ENCODE measurements around the gene ACTN2. TPM values are rescaled to one million over a fixed set of nuclear protein-coding genes. Genes with fewer than 3 reads are reported as not detected.

The ACTN2 gene
- total RNA-seq, 2 experiments from 2014 or later: 0.11 to 0.18 TPM

DNA sequence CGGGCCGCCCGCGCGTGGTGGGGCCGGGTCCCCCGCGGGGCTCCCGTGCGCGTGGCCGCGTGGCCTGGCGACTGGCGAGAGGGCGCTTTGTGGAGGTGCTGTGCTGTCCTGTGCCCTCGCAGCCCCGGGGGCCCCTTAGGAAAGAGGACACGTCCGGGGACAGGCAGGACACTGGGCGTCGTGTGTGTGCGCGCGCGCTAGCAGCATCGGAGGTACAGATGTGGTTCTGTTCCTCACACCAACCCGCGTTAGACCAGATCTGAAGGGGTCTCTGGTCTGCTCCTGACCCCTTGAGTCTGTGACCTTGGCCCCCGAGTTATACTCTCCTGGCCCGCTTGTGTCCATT is 489 bp downstream of the ACTN2 start:
- intact Hi-C loops (cut with micrococcal nuclease): no loop called here
- no peak for DNase-seq
- Mint-ChIP-seq H3K27me3 (peaks cover 39% of the 10 kb centered on the region), H3K4me3 (no peak overlapping the region), H3K9me3 (peaks cover 3% of the 10 kb centered on the region), H3K4me1 (ENCODE audit: low read depth) (peaks cover 15% of the 10 kb centered on the region), H3K27ac (no peak overlapping the region), H3K36me3 (ENCODE audit: low read depth) (no peaks in the 10 kb centered on the region)
- TF ChIP-seq, protein P1, sequence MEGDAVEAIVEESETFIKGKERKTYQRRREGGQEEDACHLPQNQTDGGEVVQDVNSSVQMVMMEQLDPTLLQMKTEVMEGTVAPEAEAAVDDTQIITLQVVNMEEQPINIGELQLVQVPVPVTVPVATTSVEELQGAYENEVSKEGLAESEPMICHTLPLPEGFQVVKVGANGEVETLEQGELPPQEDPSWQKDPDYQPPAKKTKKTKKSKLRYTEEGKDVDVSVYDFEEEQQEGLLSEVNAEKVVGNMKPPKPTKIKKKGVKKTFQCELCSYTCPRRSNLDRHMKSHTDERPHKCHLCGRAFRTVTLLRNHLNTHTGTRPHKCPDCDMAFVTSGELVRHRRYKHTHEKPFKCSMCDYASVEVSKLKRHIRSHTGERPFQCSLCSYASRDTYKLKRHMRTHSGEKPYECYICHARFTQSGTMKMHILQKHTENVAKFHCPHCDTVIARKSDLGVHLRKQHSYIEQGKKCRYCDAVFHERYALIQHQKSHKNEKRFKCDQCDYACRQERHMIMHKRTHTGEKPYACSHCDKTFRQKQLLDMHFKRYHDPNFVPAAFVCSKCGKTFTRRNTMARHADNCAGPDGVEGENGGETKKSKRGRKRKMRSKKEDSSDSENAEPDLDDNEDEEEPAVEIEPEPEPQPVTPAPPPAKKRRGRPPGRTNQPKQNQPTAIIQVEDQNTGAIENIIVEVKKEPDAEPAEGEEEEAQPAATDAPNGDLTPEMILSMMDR (IDR thresholded peaks at IDR 0.05): no peak
- POLR2A ChIA-PET: no interaction called here
- CTCF ChIA-PET: interaction anchor here (0.9 kb wide), 1 partner anchor 73 kb away, joined by 3 read pairs; no protein-coding TSS in a partner anchor
- ATAC-seq: no peak

DNA sequence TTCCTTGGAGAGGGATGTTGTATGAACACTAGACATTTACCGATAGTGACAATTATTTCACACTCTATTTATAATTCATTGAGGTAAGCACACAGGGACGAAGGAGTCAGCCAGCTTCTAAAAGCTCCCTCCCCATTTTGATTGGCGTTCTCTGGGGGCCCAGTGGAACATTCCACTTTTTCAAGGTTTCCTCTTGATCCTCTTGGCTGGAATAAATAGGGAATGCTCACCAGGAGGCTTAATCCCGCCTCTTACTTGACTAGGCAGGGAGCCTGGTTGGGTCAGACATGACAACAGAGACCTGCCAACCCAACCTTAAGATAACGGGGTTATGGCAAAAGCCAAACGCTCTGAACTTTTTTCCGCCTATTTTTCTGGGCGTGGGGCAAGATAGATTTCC is 974 bp downstream of the ACTN2 start:
- ATAC-seq (no peak), DNase-seq (no peak)
- Mint-ChIP-seq H3K36me3 (ENCODE audit: low read depth) (no peaks in the 10 kb centered on the region), H3K4me3 (no peak overlapping the region), H3K4me1 (ENCODE audit: low read depth) (peaks cover 15% of the 10 kb centered on the region), H3K9me3 (peaks cover 3% of the 10 kb centered on the region), H3K27me3 (peaks cover 41% of the 10 kb centered on the region), H3K27ac (no peak overlapping the region)
- intact Hi-C loops (cut with micrococcal nuclease): no loop called here
- ChIA-PET CTCF (interaction anchor here (0.9 kb wide), 1 partner anchor 72 kb away, joined by 3 read pairs; no protein-coding TSS in a partner anchor), POLR2A (interaction anchor here (0.7 kb wide), 1 partner anchor 287 kb away, joined by 3 read pairs; no protein-coding TSS in a partner anchor)
- TF ChIP-seq, protein P1 (IDR thresholded peaks at IDR 0.05): no peak

DNA sequence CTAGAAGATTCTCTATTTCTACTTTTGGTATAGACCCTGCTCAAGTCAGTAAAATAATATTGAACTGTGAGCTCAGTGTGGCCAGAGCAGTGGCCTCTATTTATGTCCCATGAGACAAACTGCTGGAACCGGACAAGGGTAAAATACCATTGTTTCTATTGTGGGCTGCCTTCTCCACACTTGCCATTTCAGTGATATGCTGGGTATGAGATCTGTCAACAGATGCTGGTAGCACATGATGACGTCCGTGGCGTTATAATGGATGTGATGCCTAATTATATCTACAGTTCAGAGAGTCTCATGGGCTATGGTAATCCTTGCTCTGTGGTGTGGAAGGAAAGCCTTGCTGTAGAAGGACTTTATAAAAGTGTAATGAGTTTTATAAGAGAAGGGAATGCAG is 2.4 kb downstream of the ACTN2 start:
- H3K27me3 Mint-ChIP-seq: peaks cover 45% of the 10 kb centered on the region
- H3K9me3 Mint-ChIP-seq: peaks cover 3% of the 10 kb centered on the region
- H3K4me3 Mint-ChIP-seq: no peak overlapping the region
- no peak overlapping the region for H3K27ac Mint-ChIP-seq
- ChIA-PET CTCF (no interaction called here), POLR2A (no interaction called here)
- intact Hi-C loops (cut with micrococcal nuclease): no loop called here
- H3K4me1 Mint-ChIP-seq (ENCODE audit: low read depth): peaks cover 15% of the 10 kb centered on the region
- TF ChIP-seq, protein P1 (IDR thresholded peaks at IDR 0.05): no peak
- DNase-seq (no peak), ATAC-seq (no peak)
- H3K36me3 Mint-ChIP-seq (ENCODE audit: low read depth): no peaks in the 10 kb centered on the region

DNA sequence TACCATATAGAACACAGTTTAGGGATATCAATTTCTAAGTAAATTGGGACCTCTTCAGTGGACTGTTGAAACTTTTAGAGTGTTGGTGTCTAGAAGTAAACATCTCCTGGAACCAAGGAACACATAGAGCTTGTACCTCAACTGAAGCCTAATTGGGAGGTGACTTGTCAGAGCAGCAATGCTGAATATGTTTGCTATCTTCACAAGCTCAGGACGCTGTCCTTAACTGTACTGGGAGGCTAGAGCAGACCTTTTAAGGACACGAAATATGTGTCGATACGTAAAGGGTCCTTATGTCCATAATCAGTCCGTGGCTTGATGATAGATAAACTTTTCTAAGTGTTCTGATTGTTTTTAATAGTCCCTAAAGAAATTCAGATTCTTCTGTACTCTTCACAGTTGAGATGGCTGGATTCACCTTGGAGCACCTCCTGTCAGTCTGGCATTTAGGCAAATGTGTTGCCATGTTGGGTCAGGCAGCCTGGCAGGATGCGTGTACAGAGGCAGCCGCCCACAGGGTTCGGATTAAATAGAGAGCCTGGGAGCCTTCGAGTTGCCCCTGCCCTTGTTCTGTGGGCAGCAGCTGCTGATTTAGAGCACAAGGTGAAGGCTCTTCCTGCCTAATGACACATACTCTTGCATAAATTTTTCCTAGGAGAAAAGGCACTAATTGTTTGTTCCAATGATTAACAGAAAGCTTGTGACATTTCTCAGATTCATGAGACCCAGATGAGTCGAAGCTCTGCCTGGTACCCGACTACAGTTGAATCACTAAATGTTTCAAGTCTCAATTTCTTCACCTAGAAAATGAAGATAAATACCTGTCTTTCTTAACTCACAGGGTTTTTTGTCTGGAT is 3.6 kb downstream of the ACTN2 start:
- Mint-ChIP-seq H3K27ac (no peak overlapping the region), H3K36me3 (ENCODE audit: low read depth) (no peaks in the 10 kb centered on the region), H3K4me1 (ENCODE audit: low read depth) (peaks cover 15% of the 10 kb centered on the region), H3K4me3 (no peak overlapping the region), H3K27me3 (peaks cover 46% of the 10 kb centered on the region), H3K9me3 (peaks cover 3% of the 10 kb centered on the region)
- DNase-seq: no peak
- CTCF ChIA-PET: no interaction called here
- no peak for ATAC-seq
- intact Hi-C loops (cut with micrococcal nuclease): no loop called here
- TF ChIP-seq, protein P1 (IDR thresholded peaks at IDR 0.05): no peak
- POLR2A ChIA-PET: no interaction called here

DNA sequence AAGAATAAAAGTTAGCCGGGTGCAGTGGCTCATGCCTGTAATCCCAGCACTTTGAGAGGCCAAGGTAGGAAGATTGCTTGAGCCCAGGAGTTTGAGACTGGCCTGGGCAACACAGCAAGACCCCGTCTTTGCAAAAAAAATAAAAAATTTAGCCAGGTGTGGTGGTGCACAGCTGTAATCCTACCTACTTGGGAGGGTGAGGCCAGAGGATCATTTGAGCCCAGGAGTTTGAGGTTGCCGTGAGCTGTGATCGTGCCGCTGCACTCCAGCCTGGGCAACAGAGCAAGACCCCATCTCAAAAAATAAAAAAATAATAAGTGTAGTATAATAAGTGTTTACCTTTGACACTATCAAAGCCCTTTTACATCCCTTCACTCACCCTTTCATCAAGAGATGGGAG is 5.0 kb downstream of the ACTN2 start:
- no peak overlapping the region for H3K4me3 Mint-ChIP-seq
- intact Hi-C loops (cut with micrococcal nuclease): no loop called here
- TF ChIP-seq, protein P1 (IDR thresholded peaks at IDR 0.05): no peak
- peaks cover 40% of the 10 kb centered on the region for H3K27me3 Mint-ChIP-seq
- CTCF ChIA-PET: no interaction called here
- no peak overlapping the region for H3K27ac Mint-ChIP-seq
- no peaks in the 10 kb centered on the region for H3K9me3 Mint-ChIP-seq
- H3K4me1 Mint-ChIP-seq (ENCODE audit: low read depth): peaks cover 11% of the 10 kb centered on the region
- DNase-seq: no peak
- H3K36me3 Mint-ChIP-seq (ENCODE audit: low read depth): no peaks in the 10 kb centered on the region
- no peak for ATAC-seq
- POLR2A ChIA-PET: no interaction called here
